GM12878 (cell line): ENCODE data around the gene SLFNL1. TPM values are rescaled to one million over a fixed set of nuclear protein-coding genes. Genes with fewer than 3 reads are reported as not detected.

Experiments used
- ASH2L ChIP-seq: fragments of 300-600, 200-600 bp; sonication (generic); IDR thresholded peaks from 2 replicates; pipeline ENCODE4 v1.6.1; 2017; ENCODE audit warnings: low read depth, mild to moderate bottlenecking, borderline replicate concordance
- BACH1 ChIP-seq: fragments of 450-650 bp; IDR thresholded peaks from 2 replicates; pipeline ENCODE4 v1.6.1; 2017; ENCODE audit warnings: mild to moderate bottlenecking, borderline replicate concordance
- BCL11A ChIP-seq: IDR thresholded peaks from 2 replicates; pipeline ENCODE4 v1.6.1; 2011; ENCODE audit warnings: low read depth, low read length
- BHLHE40 ChIP-seq, 2 experiments: fragments of 450-650 bp in 1 of 2; IDR thresholded peaks; 2 replicates each; pipeline ENCODE4 v1.6.1; 2011 to 2017; ENCODE audit warnings: low read depth in 2 of 2, borderline replicate concordance in 1 of 2, improper control_type of control experiment in 1 of 2, low read length in 1 of 2, mild to moderate bottlenecking in 1 of 2
- EGR1 ChIP-seq, 2 experiments: IDR thresholded peaks; 1 replicate in 1 of 2; 2 replicates in 1 of 2; pipeline ENCODE4 v1.6.1; 2011 to 2012; ENCODE audit warnings: low read depth in 2 of 2, low read length in 2 of 2, borderline replicate concordance in 1 of 2, mild to moderate bottlenecking in 1 of 2, moderate library complexity in 1 of 2
- EZH2 ChIP-seq: IDR thresholded peaks from 2 replicates; pipeline ENCODE4 v1.6.1; 2012; ENCODE audit warnings: low read depth, mild to moderate bottlenecking, control low read depth, inconsistent platforms, low read length, borderline replicate concordance; ENCODE audit not compliant: control insufficient read depth
- KDM1A ChIP-seq: fragments of 200-600 bp; sonication (generic); IDR thresholded peaks from 2 replicates; pipeline ENCODE4 v1.6.1; 2016; ENCODE audit warnings: borderline replicate concordance
- MEF2B ChIP-seq: fragments of 450-650 bp; IDR thresholded peaks from 2 replicates; pipeline ENCODE4 v1.6.1; 2018; ENCODE audit warnings: mild to moderate bottlenecking, moderate library complexity; ENCODE audit not compliant: partially characterized antibody, poor library complexity, severe bottlenecking
- PAX8 ChIP-seq: fragments of 450-650 bp; IDR thresholded peaks from 2 replicates; pipeline ENCODE4 v1.6.1; 2017; ENCODE audit warnings: mild to moderate bottlenecking, moderate library complexity
- PML ChIP-seq: IDR thresholded peaks from 2 replicates; pipeline ENCODE4 v1.6.1; 2012; ENCODE audit warnings: low read length, inconsistent platforms
- POLR2AphosphoS5 ChIP-seq: IDR thresholded peaks from 2 replicates; pipeline ENCODE4 v1.6.1; 2011; ENCODE audit warnings: mild to moderate bottlenecking, low read length, inconsistent platforms
- RAD51 ChIP-seq: fragments of 450-650 bp; IDR thresholded peaks from 2 replicates; pipeline ENCODE4 v1.6.1; 2016; ENCODE audit warnings: moderate library complexity, mild to moderate bottlenecking, inconsistent platforms
- SMAD1 ChIP-seq: fragments of 450-650 bp; IDR thresholded peaks from 2 replicates; pipeline ENCODE4 v1.6.1; 2018; ENCODE audit warnings: mild to moderate bottlenecking, low read depth; ENCODE audit not compliant: partially characterized antibody
- SMAD5 ChIP-seq: IDR thresholded peaks from 2 replicates; pipeline ENCODE4 v1.6.1; 2016; ENCODE audit warnings: antibody characterized with exemption, low read depth
- SUPT20H ChIP-seq: IDR thresholded peaks from 2 replicates; pipeline ENCODE4 v1.6.1; 2011; ENCODE audit warnings: low read depth, mild to moderate bottlenecking, low read length, moderate library complexity, borderline replicate concordance; ENCODE audit not compliant: control insufficient read depth
- TCF12 ChIP-seq: IDR thresholded peaks from 2 replicates; pipeline ENCODE4 v1.6.1; 2011; ENCODE audit warnings: low read depth, mild to moderate bottlenecking, low read length
- WRNIP1 ChIP-seq: IDR thresholded peaks from 2 replicates; pipeline ENCODE4 v1.6.1; 2011; ENCODE audit warnings: low read depth, low read length, improper control_type of control experiment, borderline replicate concordance
- ZNF217 ChIP-seq: fragments of 450-650 bp; IDR thresholded peaks from 2 replicates; pipeline ENCODE4 v1.6.1; 2017; ENCODE audit warnings: antibody characterized with exemption, mild to moderate bottlenecking
- ZSCAN29 ChIP-seq: fragments of 450-650 bp; IDR thresholded peaks from 2 replicates; pipeline ENCODE4 v1.6.1; 2017; ENCODE audit warnings: mild to moderate bottlenecking, moderate library complexity
- polyA plus RNA-seq, 11 experiments: library from polyadenylated mRNA; depleted of rRNA in 4 of 11; unstranded in 6 of 11; stranded (reverse) in 5 of 11; fragments of >200 nt; fragmentation: Nextera tagmentation in 4 of 11; fragmentation: Illumina TruSeq in 1 of 11; extraction: Ambion mirVana in 4 of 11; extraction: Trizol in 1 of 11; gene quantifications; 1 replicate in 1 of 11; 2 replicates in 10 of 11; pipeline versions ENCODE4 v1.2.1 to v1.2.3, GENCODE V29; 2011 to 2016; ENCODE audit warnings: inconsistent platforms in 2 of 11, missing spikeins in 2 of 11, low read depth in 1 of 11
- total RNA-seq, 4 experiments: library from RNA; depleted of rRNA in 3 of 4; stranded (reverse); fragments of >200 nt in 3 of 4; fragmentation: Illumina TruSeq in 1 of 4; extraction: Trizol in 1 of 4; gene quantifications; 2 replicates each; pipeline versions ENCODE4 v1.2.1 to v1.2.3, GENCODE V29; 2013 to 2021
- TF ChIP-seq, protein P1 (sequence below): fragments of 450-650 bp; IDR thresholded peaks from 2 replicates; pipeline ENCODE4 v1.6.1; 2016; ENCODE audit warnings: mild to moderate bottlenecking
- TF ChIP-seq, protein P2 (sequence below): fragments of 450-650 bp; IDR thresholded peaks from 2 replicates; pipeline ENCODE4 v1.6.1; 2014; ENCODE audit warnings: mild to moderate bottlenecking
- TF ChIP-seq, protein P3 (sequence below): fragments of 450-650 bp; IDR thresholded peaks from 2 replicates; pipeline ENCODE4 v1.6.1; 2016; ENCODE audit warnings: mild to moderate bottlenecking
- TF ChIP-seq, protein P4 (sequence below): IDR thresholded peaks from 2 replicates; pipeline ENCODE4 v1.6.1; 2012; ENCODE audit warnings: low read depth, low read length, improper control_type of control experiment
- TF ChIP-seq, protein P5 (sequence below): fragments of 450-650 bp; IDR thresholded peaks from 2 replicates; pipeline ENCODE4 v1.6.1; 2018; ENCODE audit warnings: mild to moderate bottlenecking, low read depth, moderate library complexity; ENCODE audit not compliant: partially characterized antibody

The SLFNL1 gene
- total and polyA plus RNA-seq, 10 of the 15 experiments (the other 5 are each of a cell fraction or from before 2014, with no cell fraction given) = 0.05 to 0.98 (median 0.16) TPM; not detected in 2

DNA sequence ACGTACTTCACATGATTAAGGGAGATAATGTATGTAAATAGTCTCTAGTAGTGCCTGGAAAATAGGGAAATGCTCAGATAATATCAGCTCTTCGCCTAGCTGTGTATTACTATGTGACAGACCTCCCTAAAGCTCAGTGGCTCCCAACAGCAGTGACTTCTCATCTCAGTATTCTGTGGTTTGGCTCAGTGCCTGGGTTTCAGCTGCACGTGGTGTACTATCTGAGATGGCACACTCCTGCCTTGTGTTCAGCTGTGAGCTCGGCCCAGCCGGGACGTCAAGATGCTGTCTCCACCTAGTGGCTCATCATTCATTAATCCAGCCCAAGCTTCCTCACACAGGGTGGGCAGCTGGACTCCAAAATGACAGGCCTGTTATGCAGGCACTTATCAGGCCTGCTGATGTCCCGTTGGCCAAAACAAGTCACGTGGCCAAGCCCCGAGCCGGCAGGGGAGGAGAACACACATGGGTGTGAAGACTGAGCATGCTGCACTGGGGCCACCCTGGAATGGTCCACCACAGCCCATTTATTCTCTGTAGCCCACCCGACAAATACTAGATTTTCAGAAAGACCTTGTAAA lies 17.8 kb downstream of the SLFNL1 start (continued):
- TF ChIP-seq BCL11A = no peak
- TF ChIP-seq POLR2AphosphoS5 = no peak
- TF ChIP-seq, protein P1, sequence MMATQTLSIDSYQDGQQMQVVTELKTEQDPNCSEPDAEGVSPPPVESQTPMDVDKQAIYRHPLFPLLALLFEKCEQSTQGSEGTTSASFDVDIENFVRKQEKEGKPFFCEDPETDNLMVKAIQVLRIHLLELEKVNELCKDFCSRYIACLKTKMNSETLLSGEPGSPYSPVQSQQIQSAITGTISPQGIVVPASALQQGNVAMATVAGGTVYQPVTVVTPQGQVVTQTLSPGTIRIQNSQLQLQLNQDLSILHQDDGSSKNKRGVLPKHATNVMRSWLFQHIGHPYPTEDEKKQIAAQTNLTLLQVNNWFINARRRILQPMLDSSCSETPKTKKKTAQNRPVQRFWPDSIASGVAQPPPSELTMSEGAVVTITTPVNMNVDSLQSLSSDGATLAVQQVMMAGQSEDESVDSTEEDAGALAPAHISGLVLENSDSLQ = peak; percentile 61; the same call in 1 of the 2 replicates
- TF ChIP-seq ASH2L = no peak
- no peak for TF ChIP-seq SUPT20H
- TF ChIP-seq BHLHE40 (IDR thresholded peaks at IDR 0.05; ENCODE audit: borderline replicate concordance in 1 of 2, low read depth in 2 of 2, low read length in 1 of 2) = peak; percentile 98
- no peak for TF ChIP-seq EZH2
- TF ChIP-seq, protein P2, sequence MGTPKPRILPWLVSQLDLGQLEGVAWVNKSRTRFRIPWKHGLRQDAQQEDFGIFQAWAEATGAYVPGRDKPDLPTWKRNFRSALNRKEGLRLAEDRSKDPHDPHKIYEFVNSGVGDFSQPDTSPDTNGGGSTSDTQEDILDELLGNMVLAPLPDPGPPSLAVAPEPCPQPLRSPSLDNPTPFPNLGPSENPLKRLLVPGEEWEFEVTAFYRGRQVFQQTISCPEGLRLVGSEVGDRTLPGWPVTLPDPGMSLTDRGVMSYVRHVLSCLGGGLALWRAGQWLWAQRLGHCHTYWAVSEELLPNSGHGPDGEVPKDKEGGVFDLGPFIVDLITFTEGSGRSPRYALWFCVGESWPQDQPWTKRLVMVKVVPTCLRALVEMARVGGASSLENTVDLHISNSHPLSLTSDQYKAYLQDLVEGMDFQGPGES = no peak
- TF ChIP-seq MEF2B = peak; percentile 40
- TF ChIP-seq TCF12 = peak; percentile 84
- TF ChIP-seq, protein P3, sequence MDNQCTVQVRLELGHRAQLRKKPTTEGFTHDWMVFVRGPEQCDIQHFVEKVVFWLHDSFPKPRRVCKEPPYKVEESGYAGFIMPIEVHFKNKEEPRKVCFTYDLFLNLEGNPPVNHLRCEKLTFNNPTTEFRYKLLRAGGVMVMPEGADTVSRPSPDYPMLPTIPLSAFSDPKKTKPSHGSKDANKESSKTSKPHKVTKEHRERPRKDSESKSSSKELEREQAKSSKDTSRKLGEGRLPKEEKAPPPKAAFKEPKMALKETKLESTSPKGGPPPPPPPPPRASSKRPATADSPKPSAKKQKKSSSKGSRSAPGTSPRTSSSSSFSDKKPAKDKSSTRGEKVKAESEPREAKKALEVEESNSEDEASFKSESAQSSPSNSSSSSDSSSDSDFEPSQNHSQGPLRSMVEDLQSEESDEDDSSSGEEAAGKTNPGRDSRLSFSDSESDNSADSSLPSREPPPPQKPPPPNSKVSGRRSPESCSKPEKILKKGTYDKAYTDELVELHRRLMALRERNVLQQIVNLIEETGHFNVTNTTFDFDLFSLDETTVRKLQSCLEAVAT = no peak
- TF ChIP-seq PML = no peak
- TF ChIP-seq KDM1A = no peak
- TF ChIP-seq, protein P4, sequence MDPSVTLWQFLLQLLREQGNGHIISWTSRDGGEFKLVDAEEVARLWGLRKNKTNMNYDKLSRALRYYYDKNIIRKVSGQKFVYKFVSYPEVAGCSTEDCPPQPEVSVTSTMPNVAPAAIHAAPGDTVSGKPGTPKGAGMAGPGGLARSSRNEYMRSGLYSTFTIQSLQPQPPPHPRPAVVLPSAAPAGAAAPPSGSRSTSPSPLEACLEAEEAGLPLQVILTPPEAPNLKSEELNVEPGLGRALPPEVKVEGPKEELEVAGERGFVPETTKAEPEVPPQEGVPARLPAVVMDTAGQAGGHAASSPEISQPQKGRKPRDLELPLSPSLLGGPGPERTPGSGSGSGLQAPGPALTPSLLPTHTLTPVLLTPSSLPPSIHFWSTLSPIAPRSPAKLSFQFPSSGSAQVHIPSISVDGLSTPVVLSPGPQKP = no peak
- TF ChIP-seq ZNF217 = no peak
- peak; percentile 95 for TF ChIP-seq SMAD1
- no peak for TF ChIP-seq BACH1
- no peak for TF ChIP-seq SMAD5
- TF ChIP-seq, protein P5, sequence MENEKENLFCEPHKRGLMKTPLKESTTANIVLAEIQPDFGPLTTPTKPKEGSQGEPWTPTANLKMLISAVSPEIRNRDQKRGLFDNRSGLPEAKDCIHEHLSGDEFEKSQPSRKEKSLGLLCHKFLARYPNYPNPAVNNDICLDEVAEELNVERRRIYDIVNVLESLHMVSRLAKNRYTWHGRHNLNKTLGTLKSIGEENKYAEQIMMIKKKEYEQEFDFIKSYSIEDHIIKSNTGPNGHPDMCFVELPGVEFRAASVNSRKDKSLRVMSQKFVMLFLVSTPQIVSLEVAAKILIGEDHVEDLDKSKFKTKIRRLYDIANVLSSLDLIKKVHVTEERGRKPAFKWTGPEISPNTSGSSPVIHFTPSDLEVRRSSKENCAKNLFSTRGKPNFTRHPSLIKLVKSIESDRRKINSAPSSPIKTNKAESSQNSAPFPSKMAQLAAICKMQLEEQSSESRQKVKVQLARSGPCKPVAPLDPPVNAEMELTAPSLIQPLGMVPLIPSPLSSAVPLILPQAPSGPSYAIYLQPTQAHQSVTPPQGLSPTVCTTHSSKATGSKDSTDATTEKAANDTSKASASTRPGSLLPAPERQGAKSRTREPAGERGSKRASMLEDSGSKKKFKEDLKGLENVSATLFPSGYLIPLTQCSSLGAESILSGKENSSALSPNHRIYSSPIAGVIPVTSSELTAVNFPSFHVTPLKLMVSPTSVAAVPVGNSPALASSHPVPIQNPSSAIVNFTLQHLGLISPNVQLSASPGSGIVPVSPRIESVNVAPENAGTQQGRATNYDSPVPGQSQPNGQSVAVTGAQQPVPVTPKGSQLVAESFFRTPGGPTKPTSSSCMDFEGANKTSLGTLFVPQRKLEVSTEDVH = no peak
- TF ChIP-seq WRNIP1 = no peak
- TF ChIP-seq RAD51 = peak; percentile 92
- no peak for TF ChIP-seq PAX8
- no peak for TF ChIP-seq EGR1 (IDR thresholded peaks at IDR 0.05; ENCODE audit: borderline replicate concordance in 1 of 2, low read depth in 2 of 2, low read length in 2 of 2)
- no peak for TF ChIP-seq ZSCAN29
